GM13977 (cell line): ENCODE measurements around the gene CSF3.
A peak's percentile ranks its signal among the peaks of the same experiment; 100 is the strongest.

Experiments used
- DNase-seq: peaks from one replicate; pipeline ENCODE4 v3.0.0; 2012; ENCODE audit warnings: low spot score
- CTCF ChIP-seq: IDR thresholded peaks from 2 replicates; pipeline ENCODE4 v1.5.1; 2012; ENCODE audit warnings: mild to moderate bottlenecking, control low read depth; ENCODE audit not compliant: insufficient read depth; ENCODE audit errors: extremely low read depth, missing control alignments
- in situ Hi-C: fragments of 300-500 bp; cut with MboI; formaldehyde crosslinking; loops from one replicate; pipeline ENCODE4 v1.12.0; 2022; ENCODE audit warnings: low sequenced_read_pairs, low pct_unique_long_range_greater_than_20kb, mixed read lengths, inconsistent platforms; ENCODE audit not compliant: unreplicated experiment

CSF3 gene

GRCh38 chr17:40023590-40024292 lies 8.5 kb downstream of the CSF3 start:
- no peak for TF ChIP-seq CTCF
- in situ Hi-C loops: no loop called here
- no peak for DNase-seq

GRCh38 chr17:40024901-40025300 lies 9.7 kb downstream of the CSF3 start:
- no peak for DNase-seq
- TF ChIP-seq CTCF: no peak
- in situ Hi-C loops: no loop called here

- no peak for TF ChIP-seq CTCF
- no peak for DNase-seq
- in situ Hi-C loops: no loop called here
Observed at GRCh38 chr17:40025559-40025958, 10.3 kb downstream of the CSF3 start.

DNA sequence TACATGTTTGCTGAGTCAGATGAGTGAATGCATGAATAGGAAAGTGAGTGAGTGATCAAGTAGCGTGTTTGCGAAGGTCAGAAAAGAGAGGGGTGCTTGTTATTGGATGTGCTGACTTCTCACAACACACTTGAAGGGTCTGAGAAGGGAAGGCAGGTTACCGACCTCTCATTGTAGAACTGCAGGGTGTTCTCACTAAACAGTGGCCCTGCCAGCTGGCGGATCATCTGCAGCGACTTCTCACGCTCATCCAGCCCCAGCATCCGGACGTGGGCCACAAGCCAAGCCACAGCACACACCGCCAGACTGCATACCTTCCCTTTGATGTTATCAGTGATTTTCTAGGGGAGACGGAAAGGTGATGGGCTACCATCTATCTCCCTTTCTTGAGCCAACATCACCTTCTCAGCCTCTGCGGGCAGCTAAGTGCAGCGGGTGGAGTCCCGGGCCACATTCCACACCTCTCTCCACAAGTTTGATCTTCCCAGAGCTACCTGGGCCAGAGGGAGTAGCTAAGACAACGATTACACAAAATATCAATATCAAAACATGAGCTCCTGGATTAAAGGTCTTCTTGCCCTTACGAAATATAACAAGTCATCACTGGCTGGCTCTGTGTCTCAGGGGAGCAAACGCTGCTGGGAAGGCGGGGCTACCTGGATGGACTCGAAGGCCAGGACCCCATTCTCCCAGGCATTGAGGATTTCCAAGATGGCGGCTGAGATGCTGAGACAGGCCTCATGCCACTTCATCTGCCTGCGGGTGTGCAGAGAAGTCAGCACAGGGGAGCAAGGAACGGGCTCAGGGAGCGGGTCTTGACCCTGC lies 11.0 kb downstream of the CSF3 start:
- no peak for TF ChIP-seq CTCF
- DNase-seq: no peak
- in situ Hi-C loops: no loop called here

DNA sequence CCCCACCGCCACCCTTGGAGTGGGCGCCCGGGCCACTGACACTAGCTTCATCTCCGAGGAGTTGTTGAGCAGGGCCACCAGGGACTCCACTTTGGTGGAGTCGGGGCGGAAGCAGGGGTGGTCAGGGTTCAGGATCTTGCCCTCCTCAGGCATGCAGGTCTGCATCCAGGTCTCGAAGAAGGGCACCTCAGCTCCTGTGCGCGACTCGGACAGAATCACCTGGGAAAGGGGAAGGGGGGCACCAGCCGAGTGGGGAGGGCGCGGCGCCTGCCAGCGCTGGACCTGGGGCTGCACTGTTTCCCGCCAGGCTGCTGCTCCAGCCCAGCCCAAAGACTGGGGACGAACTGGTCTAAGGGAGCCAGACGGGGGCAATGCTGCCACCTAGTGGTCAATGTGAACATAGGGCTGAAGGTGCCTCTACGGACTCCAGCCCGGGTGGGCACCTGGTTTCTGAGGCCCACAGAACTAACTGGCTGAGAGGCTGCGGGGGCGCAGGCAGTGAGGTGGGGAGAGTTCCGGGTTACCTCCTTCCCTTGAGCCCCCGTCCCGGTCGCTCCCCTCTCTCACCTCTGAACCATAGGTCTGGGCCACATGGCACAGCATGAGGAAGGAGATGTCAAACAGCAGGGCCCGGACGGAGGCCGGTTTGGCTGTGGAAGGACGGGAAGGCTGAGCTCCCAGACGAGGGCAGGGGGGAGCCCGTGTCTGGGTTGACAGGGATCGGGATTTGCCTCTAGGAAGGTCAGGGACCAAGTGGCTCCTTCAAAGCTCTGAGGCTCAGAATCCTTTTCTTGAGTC lies 11.8 kb downstream of the CSF3 start:
- DNase-seq: peak; percentile 91
- in situ Hi-C loops: no loop called here
- TF ChIP-seq CTCF: peak; percentile 89

GRCh38 chr17:40027614-40028012 lies 12.4 kb downstream of the CSF3 start:
- DNase-seq: no peak
- in situ Hi-C loops: no loop called here
- TF ChIP-seq CTCF: no peak
